SH-SY5Y (cell line): ENCODE data around the gene CLK4.

Source experiments
- GATA2 ChIP-seq: IDR thresholded peaks from 2 replicates; pipeline ENCODE4 v1.6.1; 2011; ENCODE audit warnings: mild to moderate bottlenecking, low read depth, low read length
- GATA3 ChIP-seq: IDR thresholded peaks from 2 replicates; pipeline ENCODE4 v1.6.1; 2011; ENCODE audit warnings: low read depth, mild to moderate bottlenecking, low read length, moderate library complexity

The CLK4 gene

DNA sequence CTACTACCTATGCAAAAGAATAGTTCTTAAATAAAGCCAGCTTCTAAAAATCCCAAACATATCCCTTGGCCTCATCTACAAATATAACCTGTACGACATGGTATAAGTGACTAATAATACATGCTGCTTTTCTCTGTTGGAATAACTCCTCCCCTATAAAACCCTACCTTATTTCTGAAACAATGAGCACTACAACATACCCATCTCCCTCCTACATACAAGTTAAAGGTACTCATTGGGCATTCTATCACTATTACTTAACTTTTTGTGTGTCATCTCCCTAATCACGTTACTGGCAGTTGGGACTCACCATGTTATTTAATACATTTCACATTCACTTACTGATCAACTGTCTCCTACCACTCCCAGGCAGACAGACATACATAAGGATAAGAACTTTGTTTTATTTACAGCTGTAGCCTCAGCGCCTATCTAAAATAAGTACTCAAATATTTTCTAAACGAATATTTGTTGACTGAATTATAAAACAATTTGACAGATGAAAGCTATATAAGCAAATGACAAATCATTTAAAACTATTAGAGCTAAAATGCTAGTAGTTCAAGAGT is 4.1 kb downstream of the CLK4 start:
- TF ChIP-seq GATA3 (no peak), GATA2 (no peak)

DNA sequence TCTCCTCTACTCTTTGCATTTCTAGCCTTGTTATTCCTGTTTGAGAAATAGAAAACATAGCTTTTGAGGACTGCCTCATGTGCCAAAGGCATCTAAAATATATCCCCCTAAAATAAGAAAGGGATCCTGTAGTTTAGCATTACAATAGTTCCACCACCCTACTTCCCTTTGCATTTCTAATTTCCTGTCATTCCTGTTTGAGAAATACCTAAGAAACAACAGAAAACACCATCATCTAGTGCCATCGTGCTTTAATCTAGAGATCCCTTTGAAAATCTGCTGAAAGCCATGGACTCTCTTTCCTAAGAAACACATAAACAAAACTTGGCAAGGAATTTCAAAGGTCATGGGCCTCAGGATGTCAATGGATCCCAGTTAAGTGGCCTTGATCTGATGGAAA is 7.5 kb downstream of the CLK4 start:
- TF ChIP-seq GATA3 (no peak), GATA2 (no peak)

DNA sequence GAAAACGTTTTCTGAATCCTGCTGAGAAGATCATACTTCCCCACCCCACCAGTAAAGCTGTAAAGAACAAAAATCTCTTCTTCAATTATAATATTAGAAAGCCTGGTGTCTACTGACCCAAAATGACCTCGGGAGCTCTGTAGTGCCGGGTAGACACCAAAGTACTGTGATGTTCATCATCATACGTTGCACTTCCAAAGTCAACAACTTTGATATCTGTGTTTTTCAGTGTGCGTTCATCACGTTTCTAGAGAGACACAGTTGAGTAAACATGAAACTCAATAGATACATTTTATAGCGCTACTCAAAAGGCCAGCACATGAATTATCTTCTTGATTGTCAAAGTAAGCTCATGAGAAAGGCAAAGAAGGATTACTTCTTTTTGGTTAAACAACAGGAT is 14.6 kb downstream of the CLK4 start:
- TF ChIP-seq GATA2: no peak
- TF ChIP-seq GATA3: no peak

DNA sequence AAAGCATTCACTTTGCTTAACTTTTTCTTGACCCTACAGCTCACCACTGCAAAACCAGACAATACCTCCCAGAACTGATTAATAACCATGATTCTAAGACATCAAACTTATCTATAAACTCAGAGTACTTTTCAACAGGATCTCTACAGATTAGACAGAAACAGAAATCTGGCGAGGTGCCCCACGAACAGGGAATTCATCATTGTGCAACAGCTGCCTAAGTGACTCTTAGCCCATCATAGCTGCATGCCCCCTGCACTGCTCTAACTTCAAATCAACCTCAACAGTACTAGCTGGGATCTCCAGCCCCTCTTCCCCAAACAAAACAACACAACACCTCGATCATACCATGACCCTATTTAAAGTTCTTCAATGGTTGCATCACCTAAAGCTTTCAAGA is 20.6 kb downstream of the CLK4 start:
- TF ChIP-seq GATA2 (no peak), GATA3 (no peak)

DNA sequence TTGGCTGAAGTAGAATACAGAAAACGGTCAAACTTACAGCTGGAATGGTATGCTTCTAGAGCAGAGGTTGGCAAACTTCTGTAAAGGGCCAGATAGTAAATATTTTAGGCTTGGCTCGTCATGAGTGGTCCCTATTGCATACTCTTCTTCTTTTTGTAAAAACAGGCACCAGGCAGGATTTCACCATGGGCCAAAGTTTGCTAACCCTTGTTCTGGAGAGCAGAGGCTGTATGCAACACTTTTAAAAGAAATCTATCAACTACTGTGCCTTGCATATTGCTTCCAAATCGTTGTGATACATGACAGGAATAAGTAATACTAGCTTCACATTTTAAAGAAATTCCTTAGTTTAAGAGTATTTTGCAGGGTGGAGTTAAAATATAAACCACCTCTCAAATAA is 21.1 kb downstream of the CLK4 start:
- TF ChIP-seq GATA2 (no peak), GATA3 (no peak)

DNA sequence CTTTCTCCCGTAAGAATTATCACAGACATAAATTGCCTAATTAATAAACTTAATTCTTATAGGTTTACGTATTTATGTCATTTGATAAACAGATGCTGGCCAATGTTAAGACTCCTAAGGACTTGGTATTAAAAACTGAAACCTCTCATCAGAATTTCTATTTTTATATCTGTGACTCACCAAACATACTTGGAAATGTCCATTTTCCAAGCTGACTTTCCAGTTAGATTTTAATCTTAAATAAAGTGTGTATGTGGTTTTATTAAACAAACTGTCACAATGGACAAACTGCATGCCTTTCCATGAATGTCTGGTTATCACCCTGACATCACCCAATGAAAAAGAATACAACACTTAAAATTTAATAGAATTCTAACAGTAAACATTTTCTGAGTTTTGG is 24.1 kb downstream of the CLK4 start:
- TF ChIP-seq GATA2 (no peak), GATA3 (no peak)

DNA sequence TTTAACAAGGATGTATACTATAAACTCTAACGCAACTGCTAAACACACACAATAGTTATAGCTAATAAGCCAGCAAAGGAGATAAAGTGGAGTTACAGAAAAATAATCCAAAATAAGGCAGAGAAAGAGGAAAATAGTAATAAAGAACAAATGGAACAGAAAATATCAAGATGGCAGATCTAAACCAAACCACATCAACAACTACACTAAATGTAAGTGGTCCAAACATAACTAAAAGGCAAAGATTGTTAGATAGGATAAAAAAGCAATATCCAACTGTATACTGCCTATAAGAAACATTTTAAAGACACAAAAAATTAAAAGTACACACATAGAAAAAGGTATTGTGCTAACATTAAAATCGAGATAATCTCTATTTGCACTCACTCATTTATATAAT is 31.1 kb downstream of the CLK4 start:
- no peak for TF ChIP-seq GATA2
- TF ChIP-seq GATA3: no peak

DNA sequence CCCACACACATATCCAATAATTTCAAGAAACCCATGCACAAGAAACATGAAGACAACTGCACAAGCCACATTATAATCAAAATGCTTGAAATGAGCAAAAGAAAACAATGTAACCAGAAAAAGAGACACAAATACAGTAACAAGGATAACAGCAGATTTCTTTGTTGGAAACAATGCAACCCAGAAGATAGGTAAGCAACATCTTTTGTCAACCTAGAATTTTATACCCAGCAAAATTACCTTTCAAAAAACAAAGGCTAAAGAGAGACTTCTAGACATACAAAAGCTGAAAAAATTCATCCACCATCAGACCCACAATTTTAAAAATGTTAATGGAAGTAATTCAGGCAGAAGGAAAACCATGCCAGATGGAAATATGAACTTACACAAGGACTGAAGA is 31.7 kb downstream of the CLK4 start:
- no peak for TF ChIP-seq GATA2
- TF ChIP-seq GATA3: no peak

DNA sequence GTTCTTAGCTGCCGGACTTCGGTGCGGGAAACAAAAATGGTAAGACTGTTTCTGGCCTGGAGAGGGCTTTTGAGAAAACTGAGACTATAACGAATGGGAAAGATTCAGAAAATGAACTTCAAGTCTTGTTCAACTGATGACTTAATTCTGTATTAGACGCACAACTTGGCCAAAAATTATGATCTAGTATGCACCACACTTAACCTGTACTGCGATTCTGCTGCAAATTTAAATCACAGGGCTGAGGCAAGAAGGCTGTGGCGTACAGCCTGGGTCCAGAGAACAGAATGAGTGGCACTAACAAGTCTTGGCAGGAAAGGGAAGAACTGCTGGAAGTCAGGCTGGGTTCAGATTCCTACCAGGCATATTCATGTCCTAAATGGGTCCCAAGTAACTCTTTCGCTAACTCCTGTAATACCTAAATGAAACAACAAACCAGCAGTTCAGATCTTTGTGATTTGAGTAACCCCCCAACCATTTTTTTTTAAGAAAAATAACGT is 35.9 kb downstream of the CLK4 start:
- TF ChIP-seq GATA3: no peak
- TF ChIP-seq GATA2: no peak

DNA sequence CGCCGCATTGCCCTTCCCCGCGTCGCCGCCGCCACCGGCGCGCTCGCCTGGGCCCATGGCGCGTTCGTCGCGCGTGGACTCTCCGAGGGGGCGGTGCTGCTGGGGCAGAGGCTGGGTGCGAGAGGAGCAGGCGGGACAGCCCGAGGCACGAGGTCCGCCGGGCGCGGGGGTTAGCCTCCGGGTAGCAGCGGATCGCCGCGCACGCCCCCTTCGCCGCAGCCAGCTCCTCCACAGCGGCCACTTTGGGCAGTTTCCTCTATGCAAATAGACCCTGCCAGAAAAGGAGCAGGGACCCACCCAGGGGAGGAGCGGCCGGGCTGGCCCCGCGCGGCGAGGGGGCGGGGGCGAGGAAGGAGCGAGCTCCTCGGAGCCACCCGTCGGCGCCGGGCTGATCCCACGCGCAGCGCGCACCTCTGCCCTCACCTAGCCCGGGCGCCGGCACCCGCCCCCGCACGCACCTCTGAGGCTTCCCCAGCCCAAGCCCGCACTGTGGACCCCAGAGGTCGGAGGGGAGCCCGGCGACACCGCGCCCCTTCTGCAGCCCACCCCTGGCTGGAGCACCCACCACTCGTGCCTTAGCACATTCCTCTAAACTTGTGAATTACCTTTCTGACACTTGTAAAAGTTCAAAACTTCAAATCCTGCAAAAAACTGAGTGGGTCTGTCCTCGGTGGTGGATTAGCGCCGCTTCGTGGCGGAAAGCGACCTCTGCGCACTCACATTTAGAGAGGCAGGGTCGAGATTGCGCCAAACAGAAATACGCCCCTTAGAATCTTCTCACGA is 36.5 kb downstream of the CLK4 start, which contains the start of gene COL23A1:
Gene COL23A1, minus strand, starts transcription at position 253 of the 783 bp plus-strand sequence.
- TF ChIP-seq GATA2 (no peak), GATA3 (no peak)

DNA sequence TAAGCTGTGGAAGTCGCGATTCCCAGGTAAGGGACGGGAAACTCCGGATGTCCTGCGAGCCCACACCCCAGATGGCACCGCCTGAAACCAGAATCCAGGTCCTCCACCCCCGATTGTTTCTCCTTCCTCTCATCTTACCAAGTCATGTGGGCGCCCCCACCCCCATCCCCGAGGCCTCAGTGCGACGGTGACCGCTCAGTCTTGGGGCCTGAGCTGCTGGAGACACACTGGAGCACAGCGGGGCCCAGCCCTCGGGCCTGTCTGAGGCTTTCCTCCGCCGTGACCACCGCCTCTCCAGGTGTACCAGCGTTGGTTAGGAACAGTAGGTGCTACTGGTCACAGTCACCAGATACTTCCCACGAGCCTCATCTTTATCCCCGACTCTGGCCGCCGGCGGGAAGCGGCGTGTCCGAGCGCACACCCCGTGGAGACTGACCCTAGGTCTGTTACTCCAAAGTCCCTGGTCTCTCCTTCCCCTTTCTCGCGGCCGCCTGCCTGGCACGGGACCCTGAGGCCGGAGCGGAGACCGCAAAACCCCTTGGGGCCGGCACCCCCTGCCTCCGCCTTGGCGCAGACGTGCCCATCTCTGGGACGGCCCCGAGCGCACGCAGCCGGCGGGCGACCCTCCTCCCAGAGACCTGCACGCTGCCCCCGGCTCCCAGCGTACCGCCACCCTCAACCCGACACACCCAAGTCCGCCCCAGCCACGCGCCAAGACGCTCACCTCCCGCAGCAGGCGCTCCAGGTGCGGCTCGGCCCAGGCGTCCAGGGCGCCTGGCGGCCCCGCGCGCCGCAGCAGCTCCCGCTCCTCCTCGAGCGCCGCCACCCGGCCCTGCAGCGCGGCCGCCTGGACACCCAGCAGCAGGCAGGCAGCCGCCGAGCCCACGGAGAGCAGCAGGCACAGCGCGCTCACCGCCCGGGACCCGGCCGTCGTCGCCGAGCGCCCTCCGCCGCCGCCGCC is 37.4 kb downstream of the CLK4 start:
- no peak for TF ChIP-seq GATA2

DNA sequence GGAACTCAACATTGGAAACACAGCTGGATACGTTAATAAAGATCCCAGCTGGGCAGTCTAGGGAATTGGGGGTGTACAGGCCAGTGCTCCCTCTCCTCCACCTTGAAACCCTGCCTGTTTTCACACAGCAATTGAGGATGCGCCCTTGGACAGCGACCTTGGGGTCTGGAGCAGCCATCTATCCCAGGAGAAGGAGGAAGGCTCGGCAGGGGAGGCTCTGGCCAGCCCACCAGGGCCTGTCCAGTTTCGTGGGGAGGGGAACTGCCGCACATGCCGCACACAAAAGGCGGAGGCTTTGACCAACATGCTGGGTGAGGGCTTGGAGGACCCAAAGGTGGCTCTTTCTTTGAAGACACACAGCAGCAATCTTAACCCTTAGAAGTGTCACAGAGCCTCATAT is 38.1 kb downstream of the CLK4 start:
- TF ChIP-seq GATA2 (no peak), GATA3 (no peak)

DNA sequence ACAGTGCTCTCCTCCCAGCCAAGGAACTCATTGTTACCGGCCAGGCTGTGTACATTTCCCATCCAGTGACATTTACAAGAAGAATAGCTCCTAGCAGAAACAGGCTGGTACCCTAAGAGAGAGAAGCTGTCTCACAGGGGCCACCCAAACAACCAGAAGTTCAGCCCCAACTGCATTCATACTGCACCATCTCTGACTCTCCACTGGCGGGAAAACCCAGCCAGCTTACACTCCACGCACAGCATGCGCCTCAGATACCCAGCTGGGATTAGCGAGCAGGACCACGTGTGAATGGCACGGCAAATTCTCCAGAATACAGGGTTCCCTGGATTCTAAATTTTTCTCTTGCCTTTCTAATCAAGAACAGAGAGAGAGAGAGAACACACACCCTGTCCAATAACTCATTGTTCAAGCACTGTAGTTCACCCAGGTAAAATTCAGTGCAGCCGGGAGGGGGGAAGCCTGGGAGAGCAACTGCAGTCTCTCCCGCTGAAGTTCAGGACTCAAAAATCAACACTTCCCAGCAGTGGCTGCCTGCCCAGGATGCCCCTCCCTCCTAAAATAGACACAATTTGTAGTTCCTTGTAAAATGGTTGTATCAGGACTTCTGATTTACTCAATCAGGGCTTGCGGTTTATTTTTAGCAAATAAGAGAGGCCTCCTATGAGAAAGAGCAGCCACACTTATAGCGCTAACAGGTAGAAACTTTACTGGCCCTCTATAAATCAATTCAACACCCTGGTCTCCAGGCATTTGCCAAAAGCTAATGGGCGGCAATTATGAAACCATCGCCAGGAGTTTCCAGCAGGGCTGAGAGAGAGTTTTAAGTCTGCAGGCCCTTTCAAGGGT is 38.9 kb downstream of the CLK4 start:
- TF ChIP-seq GATA3 (no peak), GATA2 (no peak)

DNA sequence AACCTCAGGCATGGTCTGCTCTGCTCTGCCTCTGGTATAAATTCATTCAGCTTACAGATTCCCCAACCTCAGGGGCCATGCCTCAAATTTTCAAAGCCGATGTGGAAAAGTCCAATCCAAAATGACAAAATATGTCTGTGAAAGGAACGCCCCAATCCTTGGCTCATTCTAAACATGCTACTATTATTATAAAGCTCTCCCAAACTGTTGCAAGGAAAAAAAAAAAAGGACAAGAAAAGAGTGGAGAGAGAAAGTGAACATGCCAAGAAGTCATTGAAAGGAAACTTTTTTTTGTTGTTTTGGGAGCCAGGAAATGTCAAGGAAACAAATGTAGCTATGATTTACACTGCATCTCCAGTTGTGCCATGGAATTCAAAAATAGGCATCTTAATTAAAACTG is 40.5 kb downstream of the CLK4 start:
- TF ChIP-seq GATA3 (no peak), GATA2 (no peak)
